HG03457 (cell line): ENCODE results near the gene VIPR1.
"Not testable (repeated sequence)": the region's sequence is repeated elsewhere in the genome, so short reads cannot be mapped to it uniquely, and the experiment has no call there.

Source experiments
- ATAC-seq: cut with Tn5 transposase; IDR thresholded peaks from one replicate; pipeline ENCODE4 v1.9.1; 2021; ENCODE audit warnings: moderate number of reproducible peaks; ENCODE audit not compliant: unreplicated experiment

The VIPR1 gene

DNA sequence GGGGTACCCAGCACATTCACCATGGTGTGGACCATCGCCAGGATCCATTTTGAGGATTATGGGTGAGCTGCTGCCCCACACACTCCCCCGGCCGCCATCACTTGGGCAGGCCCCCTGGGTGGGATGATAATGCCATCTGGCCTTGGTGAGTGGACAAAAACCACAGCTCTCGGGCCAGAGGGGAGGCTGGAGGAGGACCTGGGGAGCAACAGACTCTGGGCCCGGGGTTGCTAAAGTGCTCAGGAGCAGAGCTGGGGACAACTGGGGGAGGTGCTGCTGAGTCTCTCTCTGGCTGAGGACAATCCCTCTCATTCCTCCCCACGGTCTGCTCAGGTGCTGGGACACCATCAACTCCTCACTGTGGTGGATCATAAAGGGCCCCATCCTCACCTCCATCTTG, 29.0 kb downstream of the VIPR1 start:
- no peak for ATAC-seq

GRCh38 chr3:42532229-42532628, 29.8 kb downstream of the VIPR1 start:
- ATAC-seq: no peak

GRCh38 chr3:42533161-42533897, 30.9 kb downstream of the VIPR1 start:
- ATAC-seq: no peak

DNA sequence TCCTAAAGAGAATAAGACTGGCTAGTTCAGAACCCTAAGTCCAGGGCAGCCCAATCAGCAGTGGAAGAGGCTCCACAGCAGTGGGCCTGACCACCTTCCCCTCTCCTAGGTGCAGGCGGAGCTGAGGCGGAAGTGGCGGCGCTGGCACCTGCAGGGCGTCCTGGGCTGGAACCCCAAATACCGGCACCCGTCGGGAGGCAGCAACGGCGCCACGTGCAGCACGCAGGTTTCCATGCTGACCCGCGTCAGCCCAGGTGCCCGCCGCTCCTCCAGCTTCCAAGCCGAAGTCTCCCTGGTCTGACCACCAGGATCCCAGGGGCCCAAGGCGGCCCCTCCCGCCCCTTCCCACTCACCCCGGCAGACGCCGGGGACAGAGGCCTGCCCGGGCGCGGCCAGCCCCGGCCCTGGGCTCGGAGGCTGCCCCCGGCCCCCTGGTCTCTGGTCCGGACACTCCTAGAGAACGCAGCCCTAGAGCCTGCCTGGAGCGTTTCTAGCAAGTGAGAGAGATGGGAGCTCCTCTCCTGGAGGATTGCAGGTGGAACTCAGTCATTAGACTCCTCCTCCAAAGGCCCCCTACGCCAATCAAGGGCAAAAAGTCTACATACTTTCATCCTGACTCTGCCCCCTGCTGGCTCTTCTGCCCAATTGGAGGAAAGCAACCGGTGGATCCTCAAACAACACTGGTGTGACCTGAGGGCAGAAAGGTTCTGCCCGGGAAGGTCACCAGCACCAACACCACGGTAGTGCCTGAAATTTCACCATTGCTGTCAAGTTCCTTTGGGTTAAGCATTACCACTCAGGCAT, 33.7 kb downstream of the VIPR1 start:
- no peak for ATAC-seq

DNA sequence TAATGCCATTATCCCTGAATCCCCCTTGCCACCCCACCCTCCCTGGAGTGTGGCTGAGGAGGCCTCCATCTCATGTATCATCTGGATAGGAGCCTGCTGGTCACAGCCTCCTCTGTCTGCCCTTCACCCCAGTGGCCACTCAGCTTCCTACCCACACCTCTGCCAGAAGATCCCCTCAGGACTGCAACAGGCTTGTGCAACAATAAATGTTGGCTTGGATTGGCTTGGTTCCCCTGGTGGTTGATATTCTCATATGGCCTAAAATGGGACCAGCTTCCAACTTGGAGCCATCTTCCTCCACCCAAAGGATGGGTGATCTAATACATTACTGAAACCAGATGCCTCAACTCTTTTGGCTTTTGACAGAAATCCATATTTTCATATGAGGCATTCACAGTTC, 34.9 kb downstream of the VIPR1 start:
- no peak for ATAC-seq

DNA sequence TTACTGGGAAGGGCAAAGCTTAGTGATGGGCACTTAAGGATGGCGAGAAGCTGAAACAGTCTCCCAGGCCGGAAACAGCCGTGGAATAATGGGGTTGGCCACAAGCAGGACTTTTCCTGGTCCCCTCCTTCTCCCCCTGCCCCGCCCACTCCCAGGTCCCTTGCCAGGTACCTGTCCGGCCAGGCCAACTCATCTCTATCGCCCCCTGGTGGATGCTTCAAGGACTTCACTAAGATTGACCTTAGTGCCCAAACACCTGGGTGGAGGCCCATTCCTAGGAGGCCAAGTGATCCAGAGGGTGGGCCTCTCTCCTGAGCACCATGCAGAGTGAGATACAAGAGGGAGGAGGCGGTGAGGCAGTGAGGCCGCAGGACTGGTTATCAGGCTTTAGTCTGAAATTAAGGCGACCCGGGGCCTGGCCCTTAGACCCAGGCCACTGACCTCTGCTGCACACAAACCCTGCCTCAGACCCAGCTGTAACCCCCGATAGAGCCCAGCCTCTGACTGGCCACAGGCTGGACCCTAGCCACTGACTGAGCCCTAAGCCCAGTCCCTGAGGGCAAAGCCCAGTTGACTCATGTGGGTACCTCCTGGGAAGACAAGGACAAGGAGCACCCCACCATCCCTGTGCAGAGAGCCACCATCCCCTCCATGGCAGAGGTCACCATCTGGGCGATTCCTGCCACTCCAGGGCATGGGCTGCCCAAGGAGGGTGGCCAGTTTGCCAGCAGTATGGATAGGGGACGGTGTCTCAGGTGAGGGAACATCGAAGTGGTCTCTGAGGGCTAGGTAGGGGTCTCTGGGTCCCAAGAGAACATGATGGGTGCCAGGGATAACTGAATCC, 37.6 kb downstream of the VIPR1 start:
- no peak for ATAC-seq

DNA sequence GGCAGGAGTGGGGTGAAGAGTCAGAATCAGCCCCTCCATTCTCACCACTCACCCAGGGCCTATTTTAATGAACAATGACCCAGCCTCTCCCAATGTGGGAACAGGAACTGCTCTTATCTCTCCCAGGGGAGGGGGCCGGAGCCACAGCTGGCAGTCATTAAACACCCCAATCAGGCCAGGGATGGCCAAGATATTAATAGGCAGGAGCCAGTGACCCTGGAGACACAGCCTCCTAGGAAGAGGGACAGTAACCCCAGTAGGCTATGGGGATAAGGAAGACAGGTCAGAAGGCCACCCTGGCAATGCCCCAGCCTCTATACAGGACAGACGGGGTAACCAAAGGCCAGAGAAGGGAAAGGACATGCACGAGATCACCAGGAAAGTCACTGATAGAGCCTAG, 38.6 kb downstream of the VIPR1 start:
- no peak for ATAC-seq

GRCh38 chr3:42544492-42545283, 42.2 kb downstream of the VIPR1 start:
- ATAC-seq: no peak

DNA sequence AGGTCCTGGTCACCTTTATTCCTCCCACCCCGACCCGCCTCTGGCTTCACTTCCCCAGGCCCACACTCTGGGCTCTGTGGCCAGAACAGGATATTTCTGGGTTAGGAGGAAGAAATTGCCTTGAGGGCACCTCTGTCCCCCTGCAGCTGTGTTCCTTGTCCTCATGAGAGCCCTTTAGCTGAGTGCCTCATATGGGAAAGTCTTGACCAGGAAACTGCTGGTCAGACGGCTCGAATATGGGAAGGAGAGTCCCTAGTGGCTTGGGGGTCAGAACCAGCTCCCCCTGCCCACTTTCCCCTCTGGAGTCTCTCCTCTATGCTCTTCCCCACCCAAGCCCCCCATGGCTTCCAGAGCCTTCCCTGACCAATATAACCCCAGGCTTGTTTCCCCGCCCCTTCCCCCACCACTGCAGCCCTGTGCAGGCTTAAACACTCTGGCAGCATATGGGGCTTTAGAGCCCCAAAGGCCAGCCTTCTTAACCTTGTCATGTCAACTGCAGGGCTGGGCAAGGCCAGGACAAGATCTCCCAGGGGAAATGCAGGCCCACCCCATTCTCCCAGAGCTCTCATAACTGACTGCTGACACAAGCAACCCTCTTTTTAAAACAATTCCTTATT, 42.9 kb downstream of the VIPR1 start:
- ATAC-seq: no peak

DNA sequence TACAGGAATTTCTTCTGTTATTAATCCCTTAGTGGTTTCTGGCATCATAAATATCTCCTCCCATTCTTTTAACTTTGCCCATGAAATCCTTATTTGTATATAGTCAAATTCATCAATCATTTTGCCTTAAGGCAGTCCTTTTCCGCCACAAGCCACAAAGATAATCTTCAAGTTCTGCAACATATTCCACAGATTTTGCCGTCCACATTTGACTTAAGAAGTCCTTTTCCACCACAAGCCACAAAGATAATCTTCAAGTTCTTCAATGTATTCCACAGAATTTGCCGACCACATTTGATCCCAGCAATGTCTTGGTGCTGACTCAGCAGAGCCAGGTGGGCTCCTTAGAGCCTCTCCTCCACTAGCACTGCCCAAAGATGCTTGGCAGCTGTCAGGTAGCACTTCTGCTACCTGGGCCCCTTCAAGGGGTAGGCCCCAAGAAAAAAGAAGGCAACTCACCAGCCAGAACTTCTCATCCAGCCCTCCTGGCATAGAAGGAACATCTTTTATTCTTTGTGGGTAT, 44.3 kb downstream of the VIPR1 start:
- no peak for ATAC-seq

- ATAC-seq: no peak
These were observed 45.0 kb downstream of the VIPR1 start for GRCh38 chr3:42547401-42547945.

DNA sequence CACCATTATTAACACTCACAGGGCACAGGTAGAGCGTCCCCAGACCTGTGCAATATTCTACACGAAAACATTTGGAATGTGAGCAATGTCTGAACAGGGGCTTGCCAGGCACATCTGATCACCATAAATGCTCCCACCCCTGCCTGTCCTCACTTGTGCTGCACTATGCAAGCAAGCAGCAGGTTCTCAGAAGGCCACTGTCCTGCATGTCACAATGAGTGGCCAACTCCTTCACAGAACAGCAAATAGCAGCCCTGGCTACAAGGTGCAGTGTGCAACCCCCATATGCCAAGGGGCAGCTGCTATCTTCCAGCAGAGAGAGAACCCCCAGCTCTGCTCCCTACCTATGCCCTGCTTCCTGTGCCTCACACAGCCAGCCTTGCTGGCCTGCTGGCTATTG, 46.7 kb downstream of the VIPR1 start:
- ATAC-seq: no peak

GRCh38 chr3:42550250-42550649, 47.8 kb downstream of the VIPR1 start:
- no peak for ATAC-seq

DNA sequence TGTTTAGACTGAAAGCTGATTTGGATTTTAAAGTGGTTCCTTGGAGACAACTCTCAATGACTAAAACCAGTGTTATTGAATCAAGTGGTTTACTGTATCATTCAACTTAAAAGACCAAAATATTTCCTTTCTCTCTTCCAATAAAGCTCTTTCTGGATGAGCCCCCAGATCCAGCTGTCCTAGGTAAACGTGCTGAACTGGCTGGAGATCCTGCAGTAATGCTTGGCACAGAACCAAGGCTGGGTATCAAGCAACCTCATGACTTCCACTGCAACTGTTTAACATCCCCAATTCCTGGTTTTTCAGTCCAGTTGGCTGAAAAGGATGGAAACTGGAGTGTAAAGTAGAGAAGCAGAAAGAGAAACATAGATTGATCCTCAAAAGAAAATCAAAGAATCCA, 50.4 kb downstream of the VIPR1 start:
- no peak for ATAC-seq

DNA sequence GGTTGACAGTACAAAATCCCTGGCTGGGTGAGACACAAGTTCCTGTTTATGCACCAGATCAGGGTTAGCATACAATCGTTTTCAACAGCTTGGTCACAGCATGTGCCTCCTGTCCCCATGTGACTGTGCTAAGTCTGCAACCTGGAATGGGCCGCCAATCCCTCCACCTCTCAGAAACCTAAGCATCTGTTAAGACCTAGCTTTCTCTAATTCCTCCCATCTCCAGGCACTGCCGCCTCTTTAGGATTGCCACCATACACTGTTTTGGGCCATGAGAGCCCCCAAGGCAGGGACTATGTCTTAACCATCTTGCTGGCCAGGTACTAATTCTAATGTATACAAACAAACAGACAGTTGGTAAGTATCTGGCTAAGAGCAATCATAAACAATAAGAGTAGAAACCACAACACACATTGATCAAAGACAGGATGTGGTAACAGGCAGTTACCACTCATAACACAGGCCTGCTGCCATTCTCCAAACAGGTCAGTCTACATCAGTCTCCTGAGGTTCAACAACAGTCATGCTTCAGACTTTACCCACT, 53.7 kb downstream of the VIPR1 start:
- ATAC-seq: peak; percentile 67

DNA sequence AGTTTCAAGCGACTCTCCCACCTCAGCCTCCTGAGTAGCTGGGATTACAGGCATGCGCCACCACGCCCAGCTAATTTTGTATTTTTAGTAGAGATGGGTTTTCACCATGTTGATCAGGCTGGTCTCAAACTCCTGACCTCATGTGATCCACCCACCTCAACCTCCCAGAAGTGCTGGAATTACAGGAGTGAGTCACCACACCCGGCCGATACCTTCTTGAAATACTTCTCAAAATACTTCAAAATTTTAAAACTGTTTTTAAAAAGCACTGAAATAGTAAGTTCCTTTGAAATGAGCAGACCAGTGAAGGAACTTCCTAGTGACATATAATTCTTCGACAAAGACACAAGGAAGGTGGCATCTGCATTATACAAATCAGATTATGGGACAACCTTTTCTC, 54.4 kb downstream of the VIPR1 start:
- ATAC-seq: not testable (repeated sequence)

GRCh38 chr3:42557854-42558253, 55.4 kb downstream of the VIPR1 start:
- ATAC-seq: no peak

GRCh38 chr3:42562047-42562907, 59.8 kb downstream of the VIPR1 start:
- no peak for ATAC-seq
